ENCODE data around the gene ALK. TPM values are rescaled to one million over a fixed set of nuclear protein-coding genes. Genes with fewer than 3 reads are reported as not detected.

Gene ALK
- total RNA-seq, 1 experiment from 2014 or later, result 14.7 TPM

- ChIA-PET POLR2A (ENCODE audit: low non-redundant PET) (no interaction called here), CTCF (no interaction called here)
- intact Hi-C loops (cut with micrococcal nuclease; ENCODE audit: unreplicated experiment), result no loop called here
- no peak for TF ChIP-seq CTCF (conservative IDR thresholded peaks at IDR 0.05; ENCODE audit: low read depth, low read length)
- no peak for TF ChIP-seq EZH2 (IDR thresholded peaks at IDR 0.05; ENCODE audit: borderline replicate concordance, low read depth, low read length, poor library complexity, severe bottlenecking)
- Histone ChIP-seq H3K9me3 (ENCODE audit: low read depth, low read length, poor library complexity, severe bottlenecking) (no peaks in the 10 kb centered on the region), H3K4me1 (ENCODE audit: insufficient read depth, low read length, poor library complexity, severe bottlenecking) (peaks cover 8% of the 10 kb centered on the region), H3K27me3 (replicated peaks; ENCODE audit: insufficient read depth, low read depth, low read length, poor library complexity) (no peaks in the 10 kb centered on the region), H3K27ac (ENCODE audit: low read depth, low read length, poor library complexity, severe bottlenecking) (no peak overlapping the region), H3K4me3 (ENCODE audit: low read depth, low read length, poor library complexity, severe bottlenecking) (no peak overlapping the region), H3K36me3 (ENCODE audit: insufficient read depth, low read length, poor library complexity, severe bottlenecking) (no peaks in the 10 kb centered on the region)
- DNase-seq (ENCODE audit: low spot score), result no peak
- BruUV-seq (replicated peaks), result no TSS peak
These were observed 495.5 kb downstream of the ALK start for GRCh38 chr2:29425866-29426265.

- H3K9me3 ChIP-seq (ENCODE audit: low read depth, low read length, poor library complexity, severe bottlenecking), result no peaks in the 10 kb centered on the region
- no peaks in the 10 kb centered on the region for H3K27me3 ChIP-seq (replicated peaks; ENCODE audit: insufficient read depth, low read depth, low read length, poor library complexity)
- no peak for DNase-seq (ENCODE audit: low spot score)
- intact Hi-C loops (cut with micrococcal nuclease; ENCODE audit: unreplicated experiment), result no loop called here
- POLR2A ChIA-PET (ENCODE audit: low non-redundant PET), result no interaction called here
- no TSS peak for BruUV-seq (replicated peaks)
- H3K4me3 ChIP-seq (ENCODE audit: low read depth, low read length, poor library complexity, severe bottlenecking), result no peak overlapping the region
- CTCF ChIA-PET, result no interaction called here
- H3K36me3 ChIP-seq (ENCODE audit: insufficient read depth, low read length, poor library complexity, severe bottlenecking), result no peaks in the 10 kb centered on the region
- H3K27ac ChIP-seq (ENCODE audit: low read depth, low read length, poor library complexity, severe bottlenecking), result no peak overlapping the region
- TF ChIP-seq EZH2 (IDR thresholded peaks at IDR 0.05; ENCODE audit: borderline replicate concordance, low read depth, low read length, poor library complexity, severe bottlenecking) (no peak), CTCF (conservative IDR thresholded peaks at IDR 0.05; ENCODE audit: low read depth, low read length) (no peak)
- peaks cover 8% of the 10 kb centered on the region for H3K4me1 ChIP-seq (ENCODE audit: insufficient read depth, low read length, poor library complexity, severe bottlenecking)
These were observed 498.2 kb downstream of the ALK start for GRCh38 chr2:29423061-29423666.

GRCh38 chr2:29420999-29421782 is 500.2 kb downstream of the ALK start:
- H3K4me3 ChIP-seq (ENCODE audit: low read depth, low read length, poor library complexity, severe bottlenecking), result no peak overlapping the region
- intact Hi-C loops (cut with micrococcal nuclease; ENCODE audit: unreplicated experiment), result no loop called here
- no peaks in the 10 kb centered on the region for H3K27me3 ChIP-seq (replicated peaks; ENCODE audit: insufficient read depth, low read depth, low read length, poor library complexity)
- no peaks in the 10 kb centered on the region for H3K36me3 ChIP-seq (ENCODE audit: insufficient read depth, low read length, poor library complexity, severe bottlenecking)
- TF ChIP-seq EZH2 (IDR thresholded peaks at IDR 0.05; ENCODE audit: borderline replicate concordance, low read depth, low read length, poor library complexity, severe bottlenecking), result no peak
- no peak for TF ChIP-seq CTCF (conservative IDR thresholded peaks at IDR 0.05; ENCODE audit: low read depth, low read length)
- peaks cover 5% of the 10 kb centered on the region for H3K4me1 ChIP-seq (ENCODE audit: insufficient read depth, low read length, poor library complexity, severe bottlenecking)
- H3K9me3 ChIP-seq (ENCODE audit: low read depth, low read length, poor library complexity, severe bottlenecking), result no peaks in the 10 kb centered on the region
- POLR2A ChIA-PET (ENCODE audit: low non-redundant PET), result no interaction called here
- no peak for DNase-seq (ENCODE audit: low spot score)
- CTCF ChIA-PET, result no interaction called here
- BruUV-seq (replicated peaks), result no TSS peak
- no peak overlapping the region for H3K27ac ChIP-seq (ENCODE audit: low read depth, low read length, poor library complexity, severe bottlenecking)

Data from A673 (cell line).